ENCODE measurements around the gene KIF26A.

KIF26A gene

DNA sequence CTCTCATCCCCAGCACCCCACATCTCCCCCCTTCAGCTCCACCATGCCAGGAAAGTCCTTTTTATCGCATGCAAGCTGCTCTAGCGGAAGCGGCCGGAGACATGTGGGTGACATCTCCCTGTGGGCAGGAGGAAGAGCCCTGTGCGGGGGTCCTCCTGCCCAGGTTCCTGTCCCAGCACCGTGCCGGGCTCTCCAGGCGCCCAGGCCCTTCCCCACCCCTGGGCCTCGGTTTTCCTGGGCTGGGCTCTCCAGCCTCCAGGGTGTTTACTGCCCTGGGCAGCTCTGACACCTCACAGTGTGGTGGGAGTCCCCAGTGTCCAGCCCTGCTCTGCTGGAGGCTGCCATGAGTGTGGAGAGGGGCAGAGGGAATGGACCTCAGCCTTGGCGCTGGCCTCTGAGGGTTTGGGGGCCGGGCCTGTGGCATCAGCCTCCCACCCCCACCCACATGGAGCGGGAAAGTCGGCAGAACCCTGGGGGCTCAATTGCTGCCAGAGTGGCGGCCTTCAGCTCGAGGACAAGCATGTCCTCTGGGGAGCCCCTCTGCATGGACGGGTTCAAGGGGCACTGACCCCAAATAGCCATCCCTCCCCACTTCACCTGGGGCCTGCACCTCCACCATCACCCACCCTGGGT, 36.0 kb upstream of the KIF26A start:
- Histone ChIP-seq H3K4me1 (ENCODE audit: control insufficient read depth in 1 of 2, insufficient read depth in 2 of 2, low read length in 2 of 2) (peaks cover 19 to 23% of the 10 kb centered on the region in 2 donors), H3K36me3 (ENCODE audit: control insufficient read depth in 1 of 2, insufficient read depth in 2 of 2, low read length in 2 of 2) (no peaks in the 10 kb centered on the region), H3K9ac (ENCODE audit: low read depth in 1 of 2, low read length in 2 of 2) (no peak overlapping the region), H3K4me3 (ENCODE audit: low read depth in 1 of 2, low read length in 2 of 2) (no peak overlapping the region), H3K9me3 (ENCODE audit: control insufficient read depth in 1 of 2, low read length in 2 of 2) (no peaks in the 10 kb centered on the region), H3K27ac (ENCODE audit: low read depth, low read length) (no peak overlapping the region), H3K27me3 (ENCODE audit: control insufficient read depth in 1 of 2, insufficient read depth in 2 of 2, low read length in 2 of 2) (peaks cover 0 to 7% of the 10 kb centered on the region in 2 donors)

- H3K4me1 ChIP-seq (ENCODE audit: control insufficient read depth in 1 of 2, insufficient read depth in 2 of 2, low read length in 2 of 2) = peaks cover 19 to 23% of the 10 kb centered on the region in 2 donors
These were observed 35.3 kb upstream of the KIF26A start for GRCh38 chr14:104103061-104103445.

GRCh38 chr14:104103446-104104075, 34.8 kb upstream of the KIF26A start:
- H3K4me1 ChIP-seq (ENCODE audit: control insufficient read depth in 1 of 2, insufficient read depth in 2 of 2, low read length in 2 of 2) = peaks cover 22 to 23% of the 10 kb centered on the region in 2 donors
- H3K27me3 ChIP-seq (ENCODE audit: control insufficient read depth in 1 of 2, insufficient read depth in 2 of 2, low read length in 2 of 2) = peaks cover 0 to 13% of the 10 kb centered on the region in 2 donors
- H3K36me3 ChIP-seq (ENCODE audit: control insufficient read depth in 1 of 2, insufficient read depth in 2 of 2, low read length in 2 of 2) = no peaks in the 10 kb centered on the region

More at GRCh38 chr14:104103061-104103445, 35.3 kb upstream of the KIF26A start:
- H3K27me3 ChIP-seq (ENCODE audit: control insufficient read depth in 1 of 2, insufficient read depth in 2 of 2, low read length in 2 of 2) = peaks cover 0 to 13% of the 10 kb centered on the region in 2 donors
- no peak overlapping the region for H3K9ac ChIP-seq (ENCODE audit: low read depth in 1 of 2, low read length in 2 of 2)
- H3K36me3 ChIP-seq (ENCODE audit: control insufficient read depth in 1 of 2, insufficient read depth in 2 of 2, low read length in 2 of 2) = no peaks in the 10 kb centered on the region
- H3K27ac ChIP-seq (ENCODE audit: low read depth, low read length) = no peak overlapping the region
- H3K4me3 ChIP-seq (ENCODE audit: low read depth in 1 of 2, low read length in 2 of 2) = no peak overlapping the region
- H3K9me3 ChIP-seq (ENCODE audit: control insufficient read depth in 1 of 2, low read length in 2 of 2) = no peaks in the 10 kb centered on the region

DNA sequence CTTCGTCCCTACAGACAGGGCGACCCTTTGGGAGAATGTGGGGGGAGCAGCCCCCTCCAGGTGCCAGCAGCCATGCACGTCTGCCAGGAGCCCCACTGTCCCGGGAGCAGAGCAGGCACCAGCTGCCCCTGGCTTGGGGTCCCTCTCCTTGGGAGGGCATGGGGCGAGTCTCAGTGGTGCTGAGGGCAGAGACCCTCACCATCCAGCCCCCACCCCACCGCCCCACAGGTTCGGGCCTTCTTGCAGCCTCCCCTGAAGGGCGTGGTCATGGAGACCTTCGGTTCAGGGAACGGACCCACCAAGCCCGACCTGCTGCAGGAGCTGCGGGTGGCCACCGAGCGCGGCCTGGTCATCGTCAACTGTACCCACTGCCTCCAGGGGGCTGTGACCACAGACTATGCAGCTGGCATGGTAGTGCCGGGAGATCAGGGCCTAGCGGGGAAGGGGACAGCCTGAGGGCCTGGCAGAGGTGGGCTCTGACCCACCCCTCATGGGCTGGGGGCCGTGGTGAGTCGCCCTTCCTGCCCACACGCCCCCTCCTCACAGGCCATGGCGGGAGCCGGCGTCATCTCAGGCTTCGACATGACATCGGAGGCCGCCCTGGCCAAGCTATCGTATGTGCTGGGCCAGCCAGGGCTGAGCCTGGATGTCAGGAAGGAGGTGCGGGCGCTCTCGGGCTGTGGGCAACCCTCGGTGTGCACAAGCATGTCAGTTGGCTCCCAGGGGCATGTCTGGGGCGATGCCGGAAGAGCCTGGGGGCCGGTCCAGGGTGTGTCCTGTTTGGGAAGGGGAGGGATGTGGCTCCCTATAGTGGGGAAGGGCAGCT, 34.1 kb upstream of the KIF26A start:
- no peak overlapping the region for H3K9ac ChIP-seq (ENCODE audit: low read depth in 1 of 2, low read length in 2 of 2)
- H3K4me1 ChIP-seq (ENCODE audit: control insufficient read depth in 1 of 2, insufficient read depth in 2 of 2, low read length in 2 of 2) = peaks cover 23 to 25% of the 10 kb centered on the region in 2 donors
- H3K36me3 ChIP-seq (ENCODE audit: control insufficient read depth in 1 of 2, insufficient read depth in 2 of 2, low read length in 2 of 2) = no peaks in the 10 kb centered on the region
- no peaks in the 10 kb centered on the region for H3K9me3 ChIP-seq (ENCODE audit: control insufficient read depth in 1 of 2, low read length in 2 of 2)
- H3K4me3 ChIP-seq (ENCODE audit: low read depth in 1 of 2, low read length in 2 of 2) = no peak overlapping the region
- peaks cover 0 to 13% of the 10 kb centered on the region in 2 donors for H3K27me3 ChIP-seq (ENCODE audit: control insufficient read depth in 1 of 2, insufficient read depth in 2 of 2, low read length in 2 of 2)
- no peak overlapping the region for H3K27ac ChIP-seq (ENCODE audit: low read depth, low read length)

More at GRCh38 chr14:104103446-104104075, 34.8 kb upstream of the KIF26A start:
- Histone ChIP-seq H3K9ac (ENCODE audit: low read depth in 1 of 2, low read length in 2 of 2) (no peak overlapping the region), H3K9me3 (ENCODE audit: control insufficient read depth in 1 of 2, low read length in 2 of 2) (no peaks in the 10 kb centered on the region), H3K4me3 (ENCODE audit: low read depth in 1 of 2, low read length in 2 of 2) (no peak overlapping the region), H3K27ac (ENCODE audit: low read depth, low read length) (no peak overlapping the region)

DNA sequence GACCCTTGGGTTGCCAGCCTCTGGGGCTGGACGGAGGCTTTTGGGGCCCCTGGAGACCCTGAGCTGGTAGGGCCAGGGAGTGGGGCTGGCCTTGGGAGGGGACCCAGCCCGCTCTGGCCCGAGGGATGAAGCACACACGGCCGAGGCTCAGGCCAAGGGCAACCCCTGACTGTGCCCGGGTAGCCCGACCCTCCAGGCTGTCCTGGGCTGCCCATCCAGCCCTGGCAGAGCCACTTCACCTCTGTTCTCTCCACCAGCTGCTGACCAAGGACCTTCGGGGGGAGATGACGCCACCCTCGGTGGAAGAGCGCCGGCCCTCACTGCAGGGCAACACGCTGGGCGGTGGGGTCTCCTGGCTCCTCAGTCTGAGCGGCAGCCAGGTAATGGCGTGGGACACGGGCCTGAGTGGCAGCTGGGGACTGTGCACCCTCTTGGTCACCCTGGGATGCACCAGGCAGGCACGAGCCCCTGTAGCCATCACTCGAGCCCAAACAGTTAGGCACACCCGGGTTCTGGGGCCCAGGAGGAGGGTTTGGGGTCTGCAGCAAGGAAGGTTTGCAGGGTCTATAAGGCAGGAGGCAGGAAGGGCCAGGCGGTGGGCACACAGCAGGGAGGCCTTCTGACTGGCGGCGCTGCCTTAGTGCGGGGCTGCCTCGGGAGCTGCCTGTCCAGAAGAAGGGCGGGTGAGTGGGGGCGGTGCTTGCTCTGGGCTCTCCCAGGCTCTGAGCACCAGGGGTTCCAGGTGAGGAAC, 33.1 kb upstream of the KIF26A start:
- Histone ChIP-seq H3K27me3 (ENCODE audit: control insufficient read depth in 1 of 2, insufficient read depth in 2 of 2, low read length in 2 of 2) (peaks cover 0 to 13% of the 10 kb centered on the region in 2 donors), H3K27ac (ENCODE audit: low read depth, low read length) (no peak overlapping the region), H3K36me3 (ENCODE audit: control insufficient read depth in 1 of 2, insufficient read depth in 2 of 2, low read length in 2 of 2) (no peaks in the 10 kb centered on the region), H3K9ac (ENCODE audit: low read depth in 1 of 2, low read length in 2 of 2) (no peak overlapping the region), H3K4me1 (ENCODE audit: control insufficient read depth in 1 of 2, insufficient read depth in 2 of 2, low read length in 2 of 2) (peaks cover 20 to 25% of the 10 kb centered on the region in 2 donors), H3K4me3 (ENCODE audit: low read depth in 1 of 2, low read length in 2 of 2) (no peak overlapping the region), H3K9me3 (ENCODE audit: control insufficient read depth in 1 of 2, low read length in 2 of 2) (no peaks in the 10 kb centered on the region)

GRCh38 chr14:104105822-104106470, 32.4 kb upstream of the KIF26A start:
- H3K27ac ChIP-seq (ENCODE audit: low read depth, low read length) = no peak overlapping the region
- H3K27me3 ChIP-seq (ENCODE audit: control insufficient read depth in 1 of 2, insufficient read depth in 2 of 2, low read length in 2 of 2) = peaks cover 0 to 15% of the 10 kb centered on the region in 2 donors

DNA sequence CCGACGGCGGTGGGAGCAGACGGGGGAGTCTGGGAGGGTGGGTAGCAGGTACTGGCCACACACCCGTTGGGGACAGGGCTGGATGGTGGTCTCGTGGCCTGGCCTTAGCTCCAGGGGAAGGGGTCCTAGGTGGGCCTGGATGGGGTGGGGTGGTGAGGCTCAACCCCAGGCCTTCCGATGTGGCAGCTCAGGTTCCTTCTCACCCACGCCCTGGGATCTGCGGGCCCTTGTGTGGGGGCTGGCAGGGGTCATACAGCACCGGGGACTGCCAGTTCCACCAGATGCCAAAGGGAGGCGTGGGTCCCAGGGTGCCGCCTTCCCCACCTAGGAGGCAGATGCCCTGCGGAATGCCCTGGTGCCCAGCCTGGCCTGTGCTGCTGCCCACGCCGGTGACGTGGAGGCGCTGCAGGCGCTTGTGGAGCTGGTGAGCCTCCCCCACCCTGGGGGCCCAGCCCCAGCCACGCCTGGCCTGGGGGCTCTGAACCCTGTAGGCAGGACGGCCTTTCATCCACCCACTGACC, 31.9 kb upstream of the KIF26A start:
- H3K36me3 ChIP-seq (ENCODE audit: control insufficient read depth in 1 of 2, insufficient read depth in 2 of 2, low read length in 2 of 2) = no peaks in the 10 kb centered on the region
- H3K4me3 ChIP-seq (ENCODE audit: low read depth in 1 of 2, low read length in 2 of 2) = no peak overlapping the region
- H3K27ac ChIP-seq (ENCODE audit: low read depth, low read length) = no peak overlapping the region
- no peak overlapping the region for H3K9ac ChIP-seq (ENCODE audit: low read depth in 1 of 2, low read length in 2 of 2)
- peaks cover 13% of the 10 kb centered on the region in 2 donors for H3K4me1 ChIP-seq (ENCODE audit: control insufficient read depth in 1 of 2, insufficient read depth in 2 of 2, low read length in 2 of 2)
- peaks cover 0 to 18% of the 10 kb centered on the region in 2 donors for H3K27me3 ChIP-seq (ENCODE audit: control insufficient read depth in 1 of 2, insufficient read depth in 2 of 2, low read length in 2 of 2)
- no peaks in the 10 kb centered on the region for H3K9me3 ChIP-seq (ENCODE audit: control insufficient read depth in 1 of 2, low read length in 2 of 2)

More at GRCh38 chr14:104105822-104106470, 32.4 kb upstream of the KIF26A start:
- Histone ChIP-seq H3K9me3 (ENCODE audit: control insufficient read depth in 1 of 2, low read length in 2 of 2) (no peaks in the 10 kb centered on the region), H3K4me3 (ENCODE audit: low read depth in 1 of 2, low read length in 2 of 2) (no peak overlapping the region), H3K36me3 (ENCODE audit: control insufficient read depth in 1 of 2, insufficient read depth in 2 of 2, low read length in 2 of 2) (no peaks in the 10 kb centered on the region), H3K9ac (ENCODE audit: low read depth in 1 of 2, low read length in 2 of 2) (no peak overlapping the region), H3K4me1 (ENCODE audit: control insufficient read depth in 1 of 2, insufficient read depth in 2 of 2, low read length in 2 of 2) (peaks cover 14 to 19% of the 10 kb centered on the region in 2 donors)

DNA sequence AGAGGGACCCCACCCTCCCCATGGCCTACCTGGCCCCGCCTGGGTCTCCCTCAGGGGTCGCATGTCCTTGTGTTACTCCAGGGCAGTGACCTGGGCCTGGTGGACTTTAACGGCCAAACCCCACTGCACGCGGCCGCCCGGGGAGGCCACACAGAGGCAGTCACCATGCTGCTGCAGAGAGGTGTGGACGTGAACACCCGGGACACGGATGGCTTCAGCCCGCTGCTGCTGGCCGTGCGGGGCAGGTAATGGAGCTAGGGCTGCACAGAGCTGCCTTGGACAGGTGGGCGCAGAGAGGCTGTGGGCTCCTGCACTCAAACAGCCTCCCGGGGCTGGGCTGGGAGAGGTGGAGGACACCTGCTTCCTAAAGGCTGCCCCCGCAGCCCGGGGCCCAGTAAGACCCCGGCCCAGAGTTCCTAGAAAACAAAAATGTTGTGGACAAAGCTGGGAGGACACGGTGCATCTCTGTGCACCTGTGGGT, 31.2 kb upstream of the KIF26A start:
- peaks cover 0 to 18% of the 10 kb centered on the region in 2 donors for H3K27me3 ChIP-seq (ENCODE audit: control insufficient read depth in 1 of 2, insufficient read depth in 2 of 2, low read length in 2 of 2)
- no peaks in the 10 kb centered on the region for H3K9me3 ChIP-seq (ENCODE audit: control insufficient read depth in 1 of 2, low read length in 2 of 2)
- H3K9ac ChIP-seq (ENCODE audit: low read depth in 1 of 2, low read length in 2 of 2) = no peak overlapping the region
- H3K4me3 ChIP-seq (ENCODE audit: low read depth in 1 of 2, low read length in 2 of 2) = no peak overlapping the region
- H3K4me1 ChIP-seq (ENCODE audit: control insufficient read depth in 1 of 2, insufficient read depth in 2 of 2, low read length in 2 of 2) = peaks cover 11 to 12% of the 10 kb centered on the region in 2 donors
- no peaks in the 10 kb centered on the region for H3K36me3 ChIP-seq (ENCODE audit: control insufficient read depth in 1 of 2, insufficient read depth in 2 of 2, low read length in 2 of 2)
- no peak overlapping the region for H3K27ac ChIP-seq (ENCODE audit: low read depth, low read length)

Measured in duodenal mucosa (tissue), 2 donors.